GM23338 (cell line): ENCODE data around the gene USP43. TPM values are rescaled to one million over a fixed set of nuclear protein-coding genes. Genes with fewer than 3 reads are reported as not detected.

Source experiments
- CREB1 ChIP-seq: fragments of 250-450 bp; sonication (Bioruptor Pico); IDR thresholded peaks from 2 replicates; pipeline ENCODE4 v1.5.0; 2020; ENCODE audit warnings: low read depth, mild to moderate bottlenecking, moderate library complexity
- EZH2 ChIP-seq: fragments of 200-600 bp; sonication (generic); IDR thresholded peaks from one replicate; pipeline ENCODE4 v1.8.0; 2017; ENCODE audit warnings: antibody characterized with exemption, mild to moderate bottlenecking, low read depth; ENCODE audit not compliant: unreplicated experiment
- EZH2phosphoT487 ChIP-seq: fragments of 200-600 bp; sonication (generic); IDR thresholded peaks from one replicate; pipeline ENCODE4 v1.8.1; 2018; ENCODE audit warnings: antibody characterized with exemption; ENCODE audit not compliant: unreplicated experiment
- JUNB ChIP-seq: IDR thresholded peaks from one replicate; pipeline ENCODE4 v1.6.1; 2016; ENCODE audit warnings: antibody characterized with exemption; ENCODE audit not compliant: unreplicated experiment
- POLR2AphosphoS5 ChIP-seq: IDR thresholded peaks from 2 replicates; pipeline ENCODE4 v1.6.1; 2016; ENCODE audit warnings: antibody characterized with exemption, low read depth
- STAT1 ChIP-seq: IDR thresholded peaks from one replicate; pipeline ENCODE4 v1.6.1; 2016; ENCODE audit warnings: antibody characterized with exemption; ENCODE audit not compliant: unreplicated experiment
- ZNF114 ChIP-seq: fragments of 250-450 bp; sonication (Bioruptor Pico); IDR thresholded peaks from 2 replicates; pipeline ENCODE4 v1.5.0; 2020; ENCODE audit warnings: mild to moderate bottlenecking, moderate library complexity
- polyA plus RNA-seq: library from polyadenylated mRNA; unstranded; fragments of >200 nt; fragmentation: Nextera tagmentation; extraction: Ambion mirVana; gene quantifications from 2 replicates; pipeline ENCODE4 v1.2.1, GENCODE V29; 2016
- total RNA-seq: library from RNA; depleted of rRNA; stranded (reverse); fragments of >200 nt; shearing (Covaris generic); gene quantifications from 2 replicates; pipeline ENCODE4 v1.2.3, GENCODE V29; 2014
- TF ChIP-seq, protein P1 (sequence below): fragments of 250-450 bp; sonication (Bioruptor Pico); IDR thresholded peaks from 2 replicates; pipeline ENCODE4 v1.5.0; 2020; ENCODE audit warnings: mild to moderate bottlenecking, moderate library complexity
- TF ChIP-seq, protein P2 (sequence below), 2 experiments: fragments of 200-600 bp in 1 of 2; sonication (generic) in 1 of 2; conservative IDR thresholded peaks; 2 replicates each; pipeline versions ENCODE4 v1.5.1 to v1.6.1; 2016 to 2017; ENCODE audit warnings: antibody characterized with exemption in 2 of 2, low read depth in 2 of 2, mild to moderate bottlenecking in 2 of 2, moderate library complexity in 1 of 2
- TF ChIP-seq, protein P3 (sequence below): IDR thresholded peaks from one replicate; pipeline ENCODE4 v1.6.1; 2018; ENCODE audit warnings: antibody characterized with exemption; ENCODE audit not compliant: unreplicated experiment

USP43 gene
- total and polyA plus RNA-seq, 2 experiments from 2014 or later = 5.7 to 12.5 TPM

DNA sequence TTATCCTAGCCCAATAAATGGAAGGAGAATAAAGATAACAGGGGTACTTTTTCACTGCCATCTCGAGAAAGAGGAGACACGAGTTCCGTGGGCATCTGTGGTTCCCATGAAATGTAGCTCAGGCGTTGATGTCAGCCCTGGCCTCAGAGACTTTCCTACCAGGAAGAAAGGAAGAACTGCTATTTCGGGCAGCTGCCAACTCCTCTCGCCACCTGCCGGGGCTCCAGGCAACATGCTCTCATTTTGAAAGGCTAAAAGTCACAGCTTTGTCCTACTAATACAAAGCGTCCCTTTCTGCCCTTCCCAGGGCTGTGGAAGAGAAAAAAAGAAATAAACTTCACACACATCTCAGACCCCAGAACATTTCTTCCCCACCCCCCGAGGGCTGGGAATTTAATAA, 80.3 kb downstream of the USP43 start (continued):
- TF ChIP-seq, protein P1, sequence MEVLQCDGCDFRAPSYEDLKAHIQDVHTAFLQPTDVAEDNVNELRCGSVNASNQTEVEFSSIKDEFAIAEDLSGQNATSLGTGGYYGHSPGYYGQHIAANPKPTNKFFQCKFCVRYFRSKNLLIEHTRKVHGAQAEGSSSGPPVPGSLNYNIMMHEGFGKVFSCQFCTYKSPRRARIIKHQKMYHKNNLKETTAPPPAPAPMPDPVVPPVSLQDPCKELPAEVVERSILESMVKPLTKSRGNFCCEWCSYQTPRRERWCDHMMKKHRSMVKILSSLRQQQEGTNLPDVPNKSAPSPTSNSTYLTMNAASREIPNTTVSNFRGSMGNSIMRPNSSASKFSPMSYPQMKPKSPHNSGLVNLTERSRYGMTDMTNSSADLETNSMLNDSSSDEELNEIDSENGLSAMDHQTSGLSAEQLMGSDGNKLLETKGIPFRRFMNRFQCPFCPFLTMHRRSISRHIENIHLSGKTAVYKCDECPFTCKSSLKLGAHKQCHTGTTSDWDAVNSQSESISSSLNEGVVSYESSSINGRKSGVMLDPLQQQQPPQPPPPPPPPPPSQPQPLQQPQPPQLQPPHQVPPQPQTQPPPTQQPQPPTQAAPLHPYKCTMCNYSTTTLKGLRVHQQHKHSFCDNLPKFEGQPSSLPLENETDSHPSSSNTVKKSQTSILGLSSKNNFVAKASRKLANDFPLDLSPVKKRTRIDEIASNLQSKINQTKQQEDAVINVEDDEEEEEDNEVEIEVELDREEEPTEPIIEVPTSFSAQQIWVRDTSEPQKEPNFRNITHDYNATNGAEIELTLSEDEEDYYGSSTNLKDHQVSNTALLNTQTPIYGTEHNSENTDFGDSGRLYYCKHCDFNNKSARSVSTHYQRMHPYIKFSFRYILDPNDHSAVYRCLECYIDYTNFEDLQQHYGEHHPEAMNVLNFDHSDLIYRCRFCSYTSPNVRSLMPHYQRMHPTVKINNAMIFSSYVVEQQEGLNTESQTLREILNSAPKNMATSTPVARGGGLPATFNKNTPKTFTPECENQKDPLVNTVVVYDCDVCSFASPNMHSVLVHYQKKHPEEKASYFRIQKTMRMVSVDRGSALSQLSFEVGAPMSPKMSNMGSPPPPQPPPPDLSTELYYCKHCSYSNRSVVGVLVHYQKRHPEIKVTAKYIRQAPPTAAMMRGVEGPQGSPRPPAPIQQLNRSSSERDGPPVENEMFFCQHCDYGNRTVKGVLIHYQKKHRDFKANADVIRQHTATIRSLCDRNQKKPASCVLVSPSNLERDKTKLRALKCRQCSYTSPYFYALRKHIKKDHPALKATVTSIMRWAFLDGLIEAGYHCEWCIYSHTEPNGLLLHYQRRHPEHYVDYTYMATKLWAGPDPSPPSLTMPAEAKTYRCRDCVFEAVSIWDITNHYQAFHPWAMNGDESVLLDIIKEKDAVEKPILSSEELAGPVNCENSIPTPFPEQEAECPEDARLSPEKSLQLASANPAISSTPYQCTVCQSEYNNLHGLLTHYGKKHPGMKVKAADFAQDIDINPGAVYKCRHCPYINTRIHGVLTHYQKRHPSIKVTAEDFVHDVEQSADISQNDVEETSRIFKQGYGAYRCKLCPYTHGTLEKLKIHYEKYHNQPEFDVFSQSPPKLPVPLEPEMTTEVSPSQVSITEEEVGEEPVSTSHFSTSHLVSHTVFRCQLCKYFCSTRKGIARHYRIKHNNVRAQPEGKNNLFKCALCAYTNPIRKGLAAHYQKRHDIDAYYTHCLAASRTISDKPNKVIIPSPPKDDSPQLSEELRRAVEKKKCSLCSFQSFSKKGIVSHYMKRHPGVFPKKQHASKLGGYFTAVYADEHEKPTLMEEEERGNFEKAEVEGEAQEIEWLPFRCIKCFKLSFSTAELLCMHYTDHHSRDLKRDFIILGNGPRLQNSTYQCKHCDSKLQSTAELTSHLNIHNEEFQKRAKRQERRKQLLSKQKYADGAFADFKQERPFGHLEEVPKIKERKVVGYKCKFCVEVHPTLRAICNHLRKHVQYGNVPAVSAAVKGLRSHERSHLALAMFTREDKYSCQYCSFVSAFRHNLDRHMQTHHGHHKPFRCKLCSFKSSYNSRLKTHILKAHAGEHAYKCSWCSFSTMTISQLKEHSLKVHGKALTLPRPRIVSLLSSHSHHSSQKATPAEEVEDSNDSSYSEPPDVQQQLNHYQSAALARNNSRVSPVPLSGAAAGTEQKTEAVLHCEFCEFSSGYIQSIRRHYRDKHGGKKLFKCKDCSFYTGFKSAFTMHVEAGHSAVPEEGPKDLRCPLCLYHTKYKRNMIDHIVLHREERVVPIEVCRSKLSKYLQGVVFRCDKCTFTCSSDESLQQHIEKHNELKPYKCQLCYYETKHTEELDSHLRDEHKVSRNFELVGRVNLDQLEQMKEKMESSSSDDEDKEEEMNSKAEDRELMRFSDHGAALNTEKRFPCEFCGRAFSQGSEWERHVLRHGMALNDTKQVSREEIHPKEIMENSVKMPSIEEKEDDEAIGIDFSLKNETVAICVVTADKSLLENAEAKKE = no peak
- TF ChIP-seq, protein P2, sequence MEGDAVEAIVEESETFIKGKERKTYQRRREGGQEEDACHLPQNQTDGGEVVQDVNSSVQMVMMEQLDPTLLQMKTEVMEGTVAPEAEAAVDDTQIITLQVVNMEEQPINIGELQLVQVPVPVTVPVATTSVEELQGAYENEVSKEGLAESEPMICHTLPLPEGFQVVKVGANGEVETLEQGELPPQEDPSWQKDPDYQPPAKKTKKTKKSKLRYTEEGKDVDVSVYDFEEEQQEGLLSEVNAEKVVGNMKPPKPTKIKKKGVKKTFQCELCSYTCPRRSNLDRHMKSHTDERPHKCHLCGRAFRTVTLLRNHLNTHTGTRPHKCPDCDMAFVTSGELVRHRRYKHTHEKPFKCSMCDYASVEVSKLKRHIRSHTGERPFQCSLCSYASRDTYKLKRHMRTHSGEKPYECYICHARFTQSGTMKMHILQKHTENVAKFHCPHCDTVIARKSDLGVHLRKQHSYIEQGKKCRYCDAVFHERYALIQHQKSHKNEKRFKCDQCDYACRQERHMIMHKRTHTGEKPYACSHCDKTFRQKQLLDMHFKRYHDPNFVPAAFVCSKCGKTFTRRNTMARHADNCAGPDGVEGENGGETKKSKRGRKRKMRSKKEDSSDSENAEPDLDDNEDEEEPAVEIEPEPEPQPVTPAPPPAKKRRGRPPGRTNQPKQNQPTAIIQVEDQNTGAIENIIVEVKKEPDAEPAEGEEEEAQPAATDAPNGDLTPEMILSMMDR (conservative IDR thresholded peaks at IDR 0.05; ENCODE audit: low read depth in 2 of 2) = no peak
- TF ChIP-seq EZH2 (no peak), JUNB (no peak), EZH2phosphoT487 (no peak), POLR2AphosphoS5 (no peak), ZNF114 (CRISPR knock-in tag) (no peak), CREB1 (CRISPR knock-in tag) (no peak), STAT1 (no peak)
- TF ChIP-seq, protein P3, sequence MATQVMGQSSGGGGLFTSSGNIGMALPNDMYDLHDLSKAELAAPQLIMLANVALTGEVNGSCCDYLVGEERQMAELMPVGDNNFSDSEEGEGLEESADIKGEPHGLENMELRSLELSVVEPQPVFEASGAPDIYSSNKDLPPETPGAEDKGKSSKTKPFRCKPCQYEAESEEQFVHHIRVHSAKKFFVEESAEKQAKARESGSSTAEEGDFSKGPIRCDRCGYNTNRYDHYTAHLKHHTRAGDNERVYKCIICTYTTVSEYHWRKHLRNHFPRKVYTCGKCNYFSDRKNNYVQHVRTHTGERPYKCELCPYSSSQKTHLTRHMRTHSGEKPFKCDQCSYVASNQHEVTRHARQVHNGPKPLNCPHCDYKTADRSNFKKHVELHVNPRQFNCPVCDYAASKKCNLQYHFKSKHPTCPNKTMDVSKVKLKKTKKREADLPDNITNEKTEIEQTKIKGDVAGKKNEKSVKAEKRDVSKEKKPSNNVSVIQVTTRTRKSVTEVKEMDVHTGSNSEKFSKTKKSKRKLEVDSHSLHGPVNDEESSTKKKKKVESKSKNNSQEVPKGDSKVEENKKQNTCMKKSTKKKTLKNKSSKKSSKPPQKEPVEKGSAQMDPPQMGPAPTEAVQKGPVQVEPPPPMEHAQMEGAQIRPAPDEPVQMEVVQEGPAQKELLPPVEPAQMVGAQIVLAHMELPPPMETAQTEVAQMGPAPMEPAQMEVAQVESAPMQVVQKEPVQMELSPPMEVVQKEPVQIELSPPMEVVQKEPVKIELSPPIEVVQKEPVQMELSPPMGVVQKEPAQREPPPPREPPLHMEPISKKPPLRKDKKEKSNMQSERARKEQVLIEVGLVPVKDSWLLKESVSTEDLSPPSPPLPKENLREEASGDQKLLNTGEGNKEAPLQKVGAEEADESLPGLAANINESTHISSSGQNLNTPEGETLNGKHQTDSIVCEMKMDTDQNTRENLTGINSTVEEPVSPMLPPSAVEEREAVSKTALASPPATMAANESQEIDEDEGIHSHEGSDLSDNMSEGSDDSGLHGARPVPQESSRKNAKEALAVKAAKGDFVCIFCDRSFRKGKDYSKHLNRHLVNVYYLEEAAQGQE = no peak
